ENCODE results near the gene TMC5.
"Not testable (repeated sequence)": the region's sequence is repeated elsewhere in the genome, so short reads cannot be mapped to it uniquely, and the experiment has no call there.

Gene TMC5

GRCh38 chr16:19410435-19411171 is 7.1 kb upstream of the TMC5 start:
- FAIRE-seq = no peak

GRCh38 chr16:19411298-19411697 is 6.4 kb upstream of the TMC5 start:
- FAIRE-seq = no peak

- FAIRE-seq = not testable (repeated sequence)
Measured at GRCh38 chr16:19412055-19412454, 5.6 kb upstream of the TMC5 start.

- FAIRE-seq = no peak
Measured at GRCh38 chr16:19415461-19415860, 2.2 kb upstream of the TMC5 start.

GRCh38 chr16:19415918-19416317 is 1.8 kb upstream of the TMC5 start:
- FAIRE-seq = no peak

- FAIRE-seq = no peak
Measured at GRCh38 chr16:19418200-19418599, 517 bp downstream of the TMC5 start.

GRCh38 chr16:19419698-19420075 is 2.0 kb downstream of the TMC5 start:
- no peak for FAIRE-seq

GRCh38 chr16:19424478-19424877 is 6.8 kb downstream of the TMC5 start:
- no peak for FAIRE-seq

- no peak for FAIRE-seq
Measured at GRCh38 chr16:19430345-19430744, 12.7 kb downstream of the TMC5 start.

GRCh38 chr16:19431636-19432340 is 14.1 kb downstream of the TMC5 start:
- FAIRE-seq = no peak

- no peak for FAIRE-seq
Measured at GRCh38 chr16:19432429-19432828, 14.7 kb downstream of the TMC5 start.

- no peak for FAIRE-seq
Measured at GRCh38 chr16:19434584-19434983, 16.9 kb downstream of the TMC5 start.

- no peak for FAIRE-seq
Measured at GRCh38 chr16:19436540-19436939, 18.9 kb downstream of the TMC5 start.

GRCh38 chr16:19437280-19437679 is 19.6 kb downstream of the TMC5 start:
- FAIRE-seq = no peak

- FAIRE-seq = no peak
Measured at GRCh38 chr16:19438739-19439138, 21.1 kb downstream of the TMC5 start.

GRCh38 chr16:19439483-19439882 is 21.8 kb downstream of the TMC5 start:
- no peak for FAIRE-seq

GRCh38 chr16:19443659-19444058 is 26.0 kb downstream of the TMC5 start:
- no peak for FAIRE-seq

- no peak for FAIRE-seq
Measured at GRCh38 chr16:19446300-19446846, 28.7 kb downstream of the TMC5 start.

GRCh38 chr16:19446886-19447285 is 29.2 kb downstream of the TMC5 start:
- FAIRE-seq = no peak

GRCh38 chr16:19450186-19450585 is 32.5 kb downstream of the TMC5 start:
- no peak for FAIRE-seq

- no peak for FAIRE-seq
Measured at GRCh38 chr16:19458722-19459379, 41.2 kb downstream of the TMC5 start.

GRCh38 chr16:19460397-19460796 is 42.7 kb downstream of the TMC5 start:
- no peak for FAIRE-seq

- no peak for FAIRE-seq
Measured at GRCh38 chr16:19463468-19464315, 46.0 kb downstream of the TMC5 start.

All from G401.6 (cell line).